ENCODE results near the gene SLC9A3.

SLC9A3 gene

DNA sequence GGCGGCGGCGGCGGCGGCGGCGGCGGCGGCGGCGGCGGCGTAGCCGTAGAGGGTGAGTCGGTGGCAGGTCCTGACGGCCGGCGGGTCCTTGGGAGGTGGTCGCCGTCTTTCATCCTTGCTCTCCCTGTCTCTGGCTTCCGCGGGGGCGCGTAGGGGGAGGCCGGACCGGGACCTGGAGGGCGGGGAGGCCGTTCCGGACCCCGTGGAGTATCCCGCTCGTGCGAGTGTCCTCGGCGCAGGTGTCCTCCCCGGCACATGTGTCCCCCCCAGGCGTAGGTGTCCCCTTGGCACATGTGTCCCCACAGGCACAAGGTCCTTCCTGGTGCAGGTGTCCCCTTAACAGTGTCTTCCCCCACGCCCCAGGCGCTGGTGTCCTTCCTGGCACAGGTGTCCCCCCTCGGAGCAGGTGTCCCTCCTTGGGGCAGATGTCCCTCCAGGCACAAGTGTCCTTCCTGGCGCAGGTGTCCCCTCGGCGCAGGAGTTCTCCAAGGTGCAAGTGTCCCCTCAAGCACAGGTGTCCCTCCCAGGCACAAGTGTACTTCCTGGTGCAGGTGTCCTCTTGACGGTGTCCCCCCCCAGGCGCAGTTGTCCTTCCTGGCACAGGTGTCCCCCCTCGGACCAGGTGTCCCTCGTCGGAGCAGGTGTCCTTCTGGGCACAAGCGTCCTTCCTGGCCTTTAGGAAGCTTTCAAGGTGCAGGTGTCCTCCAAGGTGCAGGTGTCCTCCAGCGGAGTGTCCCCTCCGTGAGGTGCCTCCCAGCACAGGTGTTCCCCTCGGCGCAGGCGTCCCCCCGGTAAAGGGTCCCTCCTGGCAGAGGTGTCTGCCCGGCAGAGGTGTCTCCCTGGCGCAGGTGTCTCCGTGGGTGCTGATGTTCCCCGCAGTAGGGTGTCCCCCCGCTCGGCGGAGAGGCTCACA lies 80.8 kb downstream of the SLC9A3 start:
- Mint-ChIP-seq H3K27ac (peak overlapping the region; percentile 90), H3K9me3 (no peaks in the 10 kb centered on the region), H3K36me3 (ENCODE audit: low read depth) (peaks cover 57% of the 10 kb centered on the region), H3K27me3 (no peaks in the 10 kb centered on the region), H3K4me1 (ENCODE audit: low read depth) (peaks cover 88% of the 10 kb centered on the region), H3K4me3 (peak overlapping the region; percentile 88)
- intact Hi-C loops (cut with micrococcal nuclease): no loop called here

GRCh38 chr5:442335-443238 lies 81.7 kb downstream of the SLC9A3 start, which contains the start of gene EXOC3:
Gene EXOC3, plus strand, starts transcription at chr5:443176. Its CDS starts 3,030 bp downstream, at chr5:446206.
- Mint-ChIP-seq H3K27me3 (no peaks in the 10 kb centered on the region), H3K27ac (peak within 1 kb of the TSS; percentile 90), H3K9me3 (no peaks in the 10 kb centered on the region), H3K4me1 (ENCODE audit: low read depth) (peaks cover 79% of the 10 kb centered on the region), H3K36me3 (ENCODE audit: low read depth) (peaks cover 51% of the 10 kb centered on the region), H3K4me3 (peak within 1 kb of the TSS; percentile 88)
- intact Hi-C loops (cut with micrococcal nuclease): no loop called here

- Mint-ChIP-seq H3K4me3 (peak overlapping the region; percentile 88), H3K9me3 (no peaks in the 10 kb centered on the region), H3K27ac (peak overlapping the region; percentile 90), H3K27me3 (no peaks in the 10 kb centered on the region), H3K4me1 (ENCODE audit: low read depth) (peaks cover 75% of the 10 kb centered on the region), H3K36me3 (ENCODE audit: low read depth) (peaks cover 51% of the 10 kb centered on the region)
- intact Hi-C loops (cut with micrococcal nuclease): no loop called here
Measured at GRCh38 chr5:441996-442334, 82.3 kb downstream of the SLC9A3 start.

- Mint-ChIP-seq H3K4me3 (peak overlapping the region; percentile 51), H3K36me3 (ENCODE audit: low read depth) (peaks cover 51% of the 10 kb centered on the region), H3K27me3 (no peaks in the 10 kb centered on the region), H3K4me1 (ENCODE audit: low read depth) (peaks cover 63% of the 10 kb centered on the region), H3K9me3 (no peaks in the 10 kb centered on the region), H3K27ac (peak overlapping the region; percentile 69)
- intact Hi-C loops (cut with micrococcal nuclease): no loop called here
Measured at GRCh38 chr5:440401-441201, 83.6 kb downstream of the SLC9A3 start.

DNA sequence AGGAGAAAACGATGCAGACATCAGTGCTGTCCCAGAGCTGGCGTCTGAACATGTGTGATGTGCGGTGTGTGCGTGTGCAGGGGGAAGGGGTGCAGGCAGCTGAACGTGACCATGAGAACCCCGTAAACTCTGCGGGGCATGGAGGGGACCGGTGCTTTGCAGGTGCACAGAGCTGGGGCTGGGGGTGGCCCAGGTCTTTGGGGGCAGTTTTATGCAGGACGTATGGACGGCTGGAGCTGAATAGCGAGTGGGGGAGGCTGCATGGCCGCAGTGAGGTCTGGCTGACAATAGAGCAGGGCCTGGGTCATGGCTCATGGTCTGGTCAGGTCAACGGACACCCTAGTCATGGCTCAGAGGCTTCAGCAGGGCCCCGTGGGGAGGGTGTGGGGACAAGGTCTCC lies 84.6 kb downstream of the SLC9A3 start:
- Mint-ChIP-seq H3K27me3 (no peaks in the 10 kb centered on the region), H3K4me3 (no peak overlapping the region), H3K4me1 (ENCODE audit: low read depth) (peaks cover 63% of the 10 kb centered on the region), H3K27ac (no peak overlapping the region), H3K36me3 (ENCODE audit: low read depth) (peaks cover 51% of the 10 kb centered on the region), H3K9me3 (no peaks in the 10 kb centered on the region)
- intact Hi-C loops (cut with micrococcal nuclease): no loop called here

GRCh38 chr5:439181-439580 lies 85.1 kb downstream of the SLC9A3 start:
- Mint-ChIP-seq H3K9me3 (no peaks in the 10 kb centered on the region), H3K27me3 (no peaks in the 10 kb centered on the region), H3K36me3 (ENCODE audit: low read depth) (peaks cover 51% of the 10 kb centered on the region), H3K4me1 (ENCODE audit: low read depth) (peaks cover 59% of the 10 kb centered on the region), H3K4me3 (no peak overlapping the region), H3K27ac (no peak overlapping the region)
- intact Hi-C loops (cut with micrococcal nuclease): no loop called here

DNA sequence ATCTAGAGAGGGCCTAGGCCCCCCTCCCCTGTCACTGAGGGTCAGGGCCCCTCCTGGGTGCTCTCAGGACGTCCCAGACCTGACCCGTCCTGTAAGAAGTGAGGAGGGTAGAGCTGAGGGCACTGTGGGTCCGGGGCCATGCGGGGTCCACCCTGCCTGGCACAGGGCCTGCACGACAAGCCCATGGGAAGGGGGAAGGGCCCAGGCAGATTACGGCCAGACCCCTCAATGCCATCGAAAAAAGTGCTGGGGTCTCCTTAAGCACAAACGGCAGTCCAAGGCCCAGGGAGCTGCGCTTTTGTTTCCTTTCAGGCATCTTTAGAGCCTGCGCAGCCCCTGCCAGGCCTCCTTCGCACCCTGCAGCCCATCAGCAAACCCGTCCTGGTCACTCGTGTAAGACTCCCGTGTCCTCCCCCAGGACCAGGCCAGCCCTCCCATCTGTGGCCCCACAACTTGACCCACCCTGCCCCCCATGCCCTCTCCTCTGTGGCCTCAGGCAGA lies 85.7 kb downstream of the SLC9A3 start:
- no peaks in the 10 kb centered on the region for H3K27me3 Mint-ChIP-seq
- H3K4me3 Mint-ChIP-seq: no peak overlapping the region
- no peak overlapping the region for H3K27ac Mint-ChIP-seq
- peaks cover 55% of the 10 kb centered on the region for H3K36me3 Mint-ChIP-seq (ENCODE audit: low read depth)
- intact Hi-C loops (cut with micrococcal nuclease): no loop called here
- peaks cover 52% of the 10 kb centered on the region for H3K4me1 Mint-ChIP-seq (ENCODE audit: low read depth)
- H3K9me3 Mint-ChIP-seq: no peaks in the 10 kb centered on the region

- Mint-ChIP-seq H3K27me3 (no peaks in the 10 kb centered on the region), H3K36me3 (ENCODE audit: low read depth) (peaks cover 56% of the 10 kb centered on the region), H3K9me3 (no peaks in the 10 kb centered on the region)
Measured at GRCh38 chr5:437281-437771, 86.9 kb downstream of the SLC9A3 start.

GRCh38 chr5:436641-436975 lies 87.6 kb downstream of the SLC9A3 start:
- H3K9me3 Mint-ChIP-seq: no peaks in the 10 kb centered on the region
- peaks cover 45% of the 10 kb centered on the region for H3K4me1 Mint-ChIP-seq (ENCODE audit: low read depth)
- peaks cover 63% of the 10 kb centered on the region for H3K36me3 Mint-ChIP-seq (ENCODE audit: low read depth)
- H3K4me3 Mint-ChIP-seq: no peak overlapping the region
- intact Hi-C loops (cut with micrococcal nuclease): no loop called here
- H3K27ac Mint-ChIP-seq: no peak overlapping the region
- no peaks in the 10 kb centered on the region for H3K27me3 Mint-ChIP-seq

More at GRCh38 chr5:437281-437771, 86.9 kb downstream of the SLC9A3 start:
- H3K4me3 Mint-ChIP-seq: no peak overlapping the region
- no peak overlapping the region for H3K27ac Mint-ChIP-seq
- peaks cover 52% of the 10 kb centered on the region for H3K4me1 Mint-ChIP-seq (ENCODE audit: low read depth)
- intact Hi-C loops (cut with micrococcal nuclease): no loop called here

GRCh38 chr5:435961-436640 lies 88.1 kb downstream of the SLC9A3 start:
- no peaks in the 10 kb centered on the region for H3K9me3 Mint-ChIP-seq
- intact Hi-C loops (cut with micrococcal nuclease): loop anchor here (2.0 kb wide), 1 partner anchor 119 kb away; no protein-coding TSS in a partner anchor
- H3K27me3 Mint-ChIP-seq: no peaks in the 10 kb centered on the region
- H3K27ac Mint-ChIP-seq: no peak overlapping the region
- no peak overlapping the region for H3K4me3 Mint-ChIP-seq
- H3K36me3 Mint-ChIP-seq (ENCODE audit: low read depth): peaks cover 68% of the 10 kb centered on the region
- peaks cover 41% of the 10 kb centered on the region for H3K4me1 Mint-ChIP-seq (ENCODE audit: low read depth)

- Mint-ChIP-seq H3K27ac (no peak overlapping the region), H3K4me3 (no peak overlapping the region), H3K4me1 (ENCODE audit: low read depth) (peaks cover 33% of the 10 kb centered on the region), H3K9me3 (no peaks in the 10 kb centered on the region), H3K27me3 (no peaks in the 10 kb centered on the region), H3K36me3 (ENCODE audit: low read depth) (peaks cover 76% of the 10 kb centered on the region)
- intact Hi-C loops (cut with micrococcal nuclease): loop anchor here (2.0 kb wide), 1 partner anchor 118 kb away; no protein-coding TSS in a partner anchor
Measured at GRCh38 chr5:435156-435790, 89.0 kb downstream of the SLC9A3 start.

DNA sequence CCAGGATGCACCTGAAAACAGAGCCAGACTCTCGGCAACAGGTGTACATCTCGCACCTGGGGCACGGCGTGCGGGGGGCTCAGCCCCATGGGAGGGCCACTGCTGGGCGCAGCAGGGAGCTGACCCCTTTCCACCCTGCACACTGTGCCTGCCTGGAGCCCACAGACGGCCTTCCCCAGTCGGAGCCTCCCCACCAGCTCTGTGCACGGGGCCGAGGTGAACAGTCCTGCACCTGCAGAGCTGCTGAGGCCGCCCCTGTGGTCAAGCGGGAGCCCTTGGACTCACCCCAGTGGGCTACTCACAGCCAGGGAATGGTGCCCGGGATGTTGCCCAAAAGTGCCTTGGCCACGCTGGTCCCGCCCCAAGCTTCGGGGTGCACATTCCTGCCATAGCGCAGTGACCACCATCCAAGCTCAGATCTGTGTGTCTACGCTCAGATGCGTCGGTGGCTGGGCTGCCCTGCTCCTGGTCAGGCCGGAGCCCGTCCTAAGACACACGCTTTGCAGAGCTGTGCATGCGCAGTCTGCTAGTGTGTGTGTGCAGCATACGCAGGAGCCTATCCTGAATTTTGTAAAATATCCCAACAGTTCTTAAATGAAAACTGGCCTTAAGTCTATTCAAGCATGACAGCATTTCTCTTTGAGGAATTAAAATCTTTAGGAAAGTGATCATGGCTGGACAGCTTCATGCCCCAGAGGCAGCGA lies 89.7 kb downstream of the SLC9A3 start:
- intact Hi-C loops (cut with micrococcal nuclease): loop anchor here (2.0 kb wide), 1 partner anchor 118 kb away; no protein-coding TSS in a partner anchor
- H3K9me3 Mint-ChIP-seq: no peaks in the 10 kb centered on the region

More for the DNA sequence above, 89.7 kb downstream of the SLC9A3 start:
- H3K27me3 Mint-ChIP-seq: no peaks in the 10 kb centered on the region
- H3K4me3 Mint-ChIP-seq: no peak overlapping the region
- peaks cover 33% of the 10 kb centered on the region for H3K4me1 Mint-ChIP-seq (ENCODE audit: low read depth)
- peaks cover 83% of the 10 kb centered on the region for H3K36me3 Mint-ChIP-seq (ENCODE audit: low read depth)
- H3K27ac Mint-ChIP-seq: no peak overlapping the region

All from dendritic cell treated with granulocyte-macrophage colony-stimulating factor and Interleukin-4, amounts not matched to agents 40 ng/mL and 50 ng/mL, for 4 days (primary cell).